Thyroid gland (tissue), 4 donors: Measurements from ENCODE around the gene LPCAT2. TPM values are rescaled to one million over a fixed set of nuclear protein-coding genes. Genes with fewer than 3 reads are reported as not detected.

Source experiments
- DNase-seq, 2 donors: peaks; one replicate each; pipeline ENCODE4 v3.0.0-alpha.2; 2019
- H3K27ac ChIP-seq, 3 donors: fragments of 200-600 bp; sonication (generic); 1 replicate in 2 of 3; 2 replicates in 1 of 3; pipeline ENCODE4 v1.5.1; 2016 to 2019; ENCODE audit warnings: mild to moderate bottlenecking in 1 of 3, moderate library complexity in 1 of 3
- H3K27me3 ChIP-seq: fragments of 200-600 bp; sonication (generic); one replicate; pipeline ENCODE4 v1.5.1; 2019
- H3K36me3 ChIP-seq, 2 donors: fragments of 200-600 bp; sonication (generic); one replicate each; pipeline ENCODE4 v1.5.1; 2016 to 2019
- H3K4me1 ChIP-seq, 2 donors: fragments of 200-600 bp; sonication (generic); one replicate each; pipeline ENCODE4 v1.5.1; 2017 to 2019
- H3K4me3 ChIP-seq, 3 donors: fragments of 200-600 bp; sonication (generic); replicated peaks in 1 of 3; 1 replicate in 2 of 3; 2 replicates in 1 of 3; pipeline ENCODE4 v1.5.1; 2016; ENCODE audit warnings: mild to moderate bottlenecking in 1 of 3
- H3K9me3 ChIP-seq: fragments of 200-600 bp; sonication (generic); one replicate; pipeline ENCODE4 v1.5.1; 2017
- CTCF ChIP-seq, 6 experiments: fragments of 200-600 bp in 3 of 6; fragments of 450-650 bp in 3 of 6; sonication (generic) in 3 of 6; IDR thresholded peaks; one replicate each; pipeline ENCODE4 v1.5.1; 2016 to 2019; ENCODE audit warnings: antibody characterized with exemption in 6 of 6, mild to moderate bottlenecking in 2 of 6, inconsistent platforms in 1 of 6, moderate library complexity in 1 of 6
- POLR2A ChIP-seq, 2 donors: fragments of 450-650 bp; IDR thresholded peaks; one replicate each; pipeline ENCODE4 v1.6.1; 2017; ENCODE audit warnings: antibody characterized with exemption in 2 of 2, mild to moderate bottlenecking in 2 of 2, moderate library complexity in 1 of 2
- WGBS, 2 donors: methylation state at CpG; one replicate each; pipeline ENCODE4 v1.1.5; 2017; 5-methylcytosine and 5-hydroxymethylcytosine counted together
- intact Hi-C: fragments of 100-400 bp; cut with DNase I; formaldehyde crosslinking; loops from one replicate; pipeline ENCODE4 v1.15.1; 2023
- total RNA-seq, 4 donors: library from RNA; depleted of rRNA; stranded (reverse); fragments of >200 nt; gene quantifications; one replicate each; pipeline ENCODE4 v1.2.3, GENCODE V29; 2016

LPCAT2 gene
- total RNA-seq, 4 donors from 2014 or later, result 115 to 274 (median 214) TPM

GRCh38 chr16:55489119-55489955, 19.5 kb upstream of the LPCAT2 start:
- Histone ChIP-seq H3K36me3 (peaks cover 0 to 8% of the 10 kb centered on the region in 2 donors), H3K4me1 (peaks cover 3 to 18% of the 10 kb centered on the region in 2 donors), H3K4me3 (no peak overlapping the region), H3K9me3 (no peaks in the 10 kb centered on the region), H3K27ac (no peak overlapping the region), H3K27me3 (no peaks in the 10 kb centered on the region)
- 94 to 95% methylated on average over 14 of the region's 14 CpGs for WGBS, 2 donors
- no peak for DNase-seq
- TF ChIP-seq POLR2A (IDR thresholded peaks at IDR 0.05) (no peak), CTCF (IDR thresholded peaks at IDR 0.05) (no peak)
- intact Hi-C loops, result no loop called here

- Histone ChIP-seq H3K9me3 (no peaks in the 10 kb centered on the region), H3K4me1 (peaks cover 3 to 23% of the 10 kb centered on the region in 2 donors), H3K27me3 (no peaks in the 10 kb centered on the region), H3K27ac (no peak overlapping the region), H3K4me3 (no peak overlapping the region), H3K36me3 (peaks cover 0 to 8% of the 10 kb centered on the region in 2 donors)
- intact Hi-C loops, result no loop called here
- no peak for TF ChIP-seq POLR2A (IDR thresholded peaks at IDR 0.05)
- TF ChIP-seq CTCF (IDR thresholded peaks at IDR 0.05), result no peak
- 87 to 96% methylated on average over 2 of the region's 2 CpGs for WGBS, 2 donors
- no peak for DNase-seq
Observed at GRCh38 chr16:55489956-55490265, 19.0 kb upstream of the LPCAT2 start.

- TF ChIP-seq POLR2A (IDR thresholded peaks at IDR 0.05) (no peak), CTCF (IDR thresholded peaks at IDR 0.05) (no peak)
Observed at GRCh38 chr16:55490301-55490700, 18.6 kb upstream of the LPCAT2 start.

GRCh38 chr16:55491691-55492090, 17.2 kb upstream of the LPCAT2 start:
- intact Hi-C loops, result no loop called here
- Histone ChIP-seq H3K27ac (no peak overlapping the region), H3K4me3 (no peak overlapping the region), H3K27me3 (no peaks in the 10 kb centered on the region), H3K9me3 (no peaks in the 10 kb centered on the region), H3K4me1 (peaks cover 14 to 40% of the 10 kb centered on the region in 2 donors), H3K36me3 (no peaks in the 10 kb centered on the region)
- WGBS, 2 donors, result 82 to 87% methylated on average over 5 to 7 of the region's 7 CpGs
- DNase-seq, result no peak
- no peak for TF ChIP-seq CTCF (IDR thresholded peaks at IDR 0.05)
- no peak for TF ChIP-seq POLR2A (IDR thresholded peaks at IDR 0.05)

More at GRCh38 chr16:55490301-55490700, 18.6 kb upstream of the LPCAT2 start:
- H3K36me3 ChIP-seq, result peaks cover 0 to 7% of the 10 kb centered on the region in 2 donors
- no peaks in the 10 kb centered on the region for H3K9me3 ChIP-seq
- H3K4me1 ChIP-seq, result peaks cover 5 to 26% of the 10 kb centered on the region in 2 donors
- no peaks in the 10 kb centered on the region for H3K27me3 ChIP-seq
- no peak overlapping the region for H3K4me3 ChIP-seq
- H3K27ac ChIP-seq, result no peak overlapping the region
- 100% methylated on average over 2 of the region's 2 CpGs for WGBS, 2 donors
- intact Hi-C loops, result no loop called here
- no peak for DNase-seq

- DNase-seq, result no peak
- 94 to 97% methylated on average over 9 to 10 of the region's 10 CpGs for WGBS, 2 donors
- H3K4me1 ChIP-seq, result peaks cover 14 to 38% of the 10 kb centered on the region in 2 donors
- no peaks in the 10 kb centered on the region for H3K9me3 ChIP-seq
- H3K36me3 ChIP-seq, result no peaks in the 10 kb centered on the region
- TF ChIP-seq CTCF (IDR thresholded peaks at IDR 0.05), result no peak
- TF ChIP-seq POLR2A (IDR thresholded peaks at IDR 0.05), result no peak
- no peak overlapping the region for H3K27ac ChIP-seq
- no peaks in the 10 kb centered on the region for H3K27me3 ChIP-seq
- H3K4me3 ChIP-seq, result no peak overlapping the region
- intact Hi-C loops, result no loop called here
Observed at GRCh38 chr16:55492756-55493380, 16.0 kb upstream of the LPCAT2 start.
